T-cell (primary cell): ENCODE measurements around the gene LMNTD1. TPM values are rescaled to one million over a fixed set of nuclear protein-coding genes. Genes with fewer than 3 reads are reported as not detected.

Experiments used
- ATAC-seq, 4 experiments: fragments of 200-7000 bp in 3 of 4; fragments of 150-1000 bp in 1 of 4; cut with Tn5 transposase; replicated peaks in 1 of 4; 1 replicate in 3 of 4; 2 replicates in 1 of 4; pipeline ENCODE4 v1.10.0; 2021; ENCODE audit warnings: moderate library complexity in 3 of 4, mild to moderate bottlenecking in 2 of 4, moderate number of reproducible peaks in 1 of 4
- CTCF ChIA-PET, 2 donors: fragments of 300-600 bp; sonication (Branson Sonifier 250); formaldehyde crosslinking; loops; one replicate each; lab custom pipeline; 2022; ENCODE audit warnings: antibody characterized with exemption in 2 of 2; lab: Charles Lee
- POLR2A ChIA-PET, 2 donors: fragments of 300-600 bp; sonication (Branson Sonifier 250); formaldehyde crosslinking; loops; one replicate each; lab custom pipeline; 2022; ENCODE audit warnings: antibody characterized with exemption in 2 of 2; lab: Charles Lee
- DNase-seq, 35 experiments: peaks; one replicate each; pipeline versions ENCODE4 v3.0.0 to v3.0.0-alpha.2; 2013 to 2023
- H3K27ac ChIP-seq: one replicate; pipeline ENCODE4 v1.5.1; 2013; ENCODE audit warnings: low read length
- H3K27me3 ChIP-seq, 2 experiments: replicated peaks in 1 of 2; 1 replicate in 1 of 2; 2 replicates in 1 of 2; pipeline versions ENCODE4 v1.6.1 to v1.7.0; 2013; ENCODE audit warnings: low read length in 1 of 2, mixed read lengths in 1 of 2; ENCODE audit not compliant: control insufficient read depth in 2 of 2, insufficient read depth in 2 of 2; ENCODE audit errors: extremely low read depth in 1 of 2
- H3K36me3 ChIP-seq, 2 donors: 1 replicate in 1 of 2; 2 replicates in 1 of 2; pipeline versions ENCODE4 v1.6.1 to v1.7.0; 2013; ENCODE audit warnings: low read length in 1 of 2; ENCODE audit not compliant: control insufficient read depth in 2 of 2, insufficient read depth in 1 of 2; ENCODE audit errors: extremely low read depth in 1 of 2
- H3K4me1 ChIP-seq, 2 experiments: 1 replicate in 1 of 2; 2 replicates in 1 of 2; pipeline versions ENCODE4 v1.6.1 to v1.7.0; 2013; ENCODE audit warnings: low read length in 2 of 2, mixed read lengths in 1 of 2; ENCODE audit not compliant: insufficient read depth in 2 of 2, control insufficient read depth in 1 of 2; ENCODE audit errors: extremely low read depth in 1 of 2
- H3K4me3 ChIP-seq, 2 donors: 1 replicate in 1 of 2; 2 replicates in 1 of 2; pipeline versions ENCODE4 v1.5.1 to v1.7.0; 2013; ENCODE audit warnings: mild to moderate bottlenecking in 2 of 2, low read length in 1 of 2, moderate library complexity in 1 of 2; ENCODE audit not compliant: control insufficient read depth in 1 of 2; ENCODE audit errors: extremely low read depth in 1 of 2
- H3K9me3 ChIP-seq: 2 replicates; pipeline ENCODE4 v1.7.0; 2013
- H3K27ac Mint-ChIP-seq, 2 donors: one replicate each; pipeline ENCODE4 v1.8.0; 2020 to 2021; ENCODE audit warnings: mild to moderate bottlenecking in 2 of 2, mixed read lengths in 2 of 2
- H3K27me3 Mint-ChIP-seq, 2 donors: one replicate each; pipeline ENCODE4 v1.8.0; 2021 to 2022; ENCODE audit warnings: mixed read lengths in 2 of 2
- H3K36me3 Mint-ChIP-seq: one replicate; pipeline ENCODE4 v1.8.0; 2021; ENCODE audit warnings: mixed read lengths
- H3K4me1 Mint-ChIP-seq, 3 donors: one replicate each; pipeline ENCODE4 v1.8.0; 2020 to 2022; ENCODE audit warnings: mixed read lengths in 3 of 3, mild to moderate bottlenecking in 1 of 3
- H3K4me3 Mint-ChIP-seq, 3 donors: one replicate each; pipeline ENCODE4 v1.8.0; 2020 to 2022; ENCODE audit warnings: mild to moderate bottlenecking in 3 of 3, mixed read lengths in 3 of 3, moderate library complexity in 3 of 3
- H3K9me3 Mint-ChIP-seq, 3 donors: one replicate each; pipeline ENCODE4 v1.8.0; 2020 to 2022; ENCODE audit warnings: mixed read lengths in 3 of 3
- WGBS: methylation state at CpG from one replicate; pipeline ENCODE4 v1.1.5; 2013; ENCODE audit warnings: missing lambda C conversion rate; ENCODE audit not compliant: insufficient coverage; 5-methylcytosine and 5-hydroxymethylcytosine counted together
- total RNA-seq, 35 experiments: library from RNA in 6 of 35; stranded (reverse) in 6 of 35; fragments of 120-200 nt in 1 of 35; gene quantifications; one replicate each; pipeline versions ENCODE4 v1.2.1 to v1.2.4 and lab custom pipeline; 2013 to 2026

LMNTD1 gene
- total RNA-seq, 5 donors from 2014 or later (not counting 1 experiment from before 2014, with no cell fraction given), result not detected

DNA sequence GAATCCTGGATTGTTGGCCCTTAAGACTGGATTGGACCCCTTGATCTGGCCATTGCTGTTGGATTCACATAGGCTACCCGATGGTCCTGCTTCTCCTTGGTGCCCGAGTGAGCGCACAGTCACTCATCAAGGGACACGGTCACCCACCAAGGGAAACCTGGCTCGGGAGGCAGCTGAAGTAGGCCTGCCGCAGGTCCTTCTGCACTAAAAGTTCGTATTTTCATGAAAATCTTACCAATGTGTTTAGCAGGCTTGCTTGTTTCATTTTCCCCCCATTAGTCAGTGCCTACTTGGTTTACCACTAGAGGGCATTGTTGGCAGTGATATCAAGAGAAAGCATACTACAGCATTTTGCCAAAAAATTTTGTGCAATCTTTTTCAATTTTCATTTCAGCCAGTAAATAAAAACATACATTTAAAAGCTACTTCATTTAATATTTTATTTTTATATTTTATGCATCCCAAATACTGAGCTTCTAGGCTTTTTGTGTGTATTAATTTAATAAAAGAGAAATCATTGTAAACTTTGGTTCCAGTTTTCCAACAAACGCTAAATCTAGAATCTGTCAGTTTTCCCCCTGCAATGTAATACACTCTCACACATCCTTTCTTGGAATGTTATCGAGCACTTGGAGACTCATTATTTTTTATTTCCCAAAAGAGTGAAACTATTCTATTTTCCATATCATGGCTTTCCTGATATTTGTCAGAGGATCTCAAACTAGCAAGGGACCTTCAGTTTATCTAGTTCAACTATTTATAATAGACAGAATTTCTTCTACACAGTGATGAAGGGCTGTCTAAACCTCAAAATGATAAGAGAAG is 116.7 kb downstream of the LMNTD1 start:
- H3K4me1 ChIP-seq, result peaks cover 0 to 4% of the 10 kb centered on the region in 2 experiments
- no peak overlapping the region for H3K4me3 ChIP-seq
- no peak overlapping the region for H3K27ac ChIP-seq
- POLR2A ChIA-PET, result interaction anchor here in 1 of 2 donors (0.6 kb wide), 1 partner anchor 11 kb away, joined by 6 read pairs; no protein-coding TSS in a partner anchor
- 49% methylated on average over 5 of the region's 9 CpGs for WGBS
- Mint-ChIP-seq H3K4me1 (peaks cover 4 to 9% (median 6%) of the 10 kb centered on the region in 3 donors), H3K27ac (no peak overlapping the region), H3K4me3 (peak overlapping the region in 2 of 3 donors; percentile 2 to 74), H3K27me3 (no peaks in the 10 kb centered on the region), H3K9me3 (no peaks in the 10 kb centered on the region), H3K36me3 (no peaks in the 10 kb centered on the region)
- CTCF ChIA-PET, result interaction anchor here (0.5 to 2.0 kb wide), 20 partner anchors 9 to 1265 kb away, joined by 3 to 9 read pairs (median 4); no protein-coding TSS in a partner anchor
- DNase-seq (peak in 16 of 35 experiments; percentile 2 to 73 (median 17)), ATAC-seq (peak in 2 of 4 experiments; percentile 61 to 75)
- H3K36me3 ChIP-seq, result no peaks in the 10 kb centered on the region
- no peaks in the 10 kb centered on the region for H3K27me3 ChIP-seq
- H3K9me3 ChIP-seq, result no peaks in the 10 kb centered on the region

DNA sequence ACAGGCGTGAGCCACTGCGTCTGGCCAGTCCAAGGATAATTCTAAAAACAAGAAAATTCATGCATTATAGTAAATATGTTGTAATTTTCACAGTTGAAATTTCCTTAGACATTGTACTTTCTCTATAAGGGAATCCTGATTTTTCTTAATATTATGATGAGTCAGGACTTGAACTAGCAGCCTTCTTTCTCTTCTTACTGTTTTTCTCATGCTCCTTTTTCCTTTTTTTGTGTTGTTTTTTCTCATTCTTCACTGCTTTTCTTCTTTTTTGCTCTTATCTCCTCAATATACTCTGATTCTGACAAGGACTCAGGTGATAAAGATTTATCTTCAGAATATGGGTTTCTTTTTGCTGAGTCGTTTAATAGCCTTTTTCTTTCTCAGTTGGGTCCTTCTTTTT is 117.7 kb downstream of the LMNTD1 start:
- H3K27me3 ChIP-seq, result no peaks in the 10 kb centered on the region
- Mint-ChIP-seq H3K27me3 (no peaks in the 10 kb centered on the region), H3K36me3 (no peaks in the 10 kb centered on the region), H3K9me3 (peaks cover 0 to 5% (median 0%) of the 10 kb centered on the region in 3 donors), H3K4me1 (peaks cover 4 to 12% (median 9%) of the 10 kb centered on the region in 3 donors), H3K4me3 (no peak overlapping the region), H3K27ac (no peak overlapping the region)
- ChIA-PET CTCF (interaction anchor here (0.6 to 2.0 kb wide), 9 partner anchors 12 to 1370 kb away, joined by 3 to 8 read pairs (median 6); no protein-coding TSS in a partner anchor), POLR2A (interaction anchor here in 1 of 2 donors (0.6 kb wide), 1 partner anchor 10 kb away, joined by 6 read pairs; no protein-coding TSS in a partner anchor)
- ATAC-seq (no peak), DNase-seq (no peak)
- no peak overlapping the region for H3K27ac ChIP-seq
- H3K4me3 ChIP-seq, result no peak overlapping the region
- no peaks in the 10 kb centered on the region for H3K9me3 ChIP-seq
- H3K36me3 ChIP-seq, result no peaks in the 10 kb centered on the region
- WGBS, result no CpG with 5 or more reads among the region's 3 CpGs
- H3K4me1 ChIP-seq, result peaks cover 0 to 4% of the 10 kb centered on the region in 2 experiments

DNA sequence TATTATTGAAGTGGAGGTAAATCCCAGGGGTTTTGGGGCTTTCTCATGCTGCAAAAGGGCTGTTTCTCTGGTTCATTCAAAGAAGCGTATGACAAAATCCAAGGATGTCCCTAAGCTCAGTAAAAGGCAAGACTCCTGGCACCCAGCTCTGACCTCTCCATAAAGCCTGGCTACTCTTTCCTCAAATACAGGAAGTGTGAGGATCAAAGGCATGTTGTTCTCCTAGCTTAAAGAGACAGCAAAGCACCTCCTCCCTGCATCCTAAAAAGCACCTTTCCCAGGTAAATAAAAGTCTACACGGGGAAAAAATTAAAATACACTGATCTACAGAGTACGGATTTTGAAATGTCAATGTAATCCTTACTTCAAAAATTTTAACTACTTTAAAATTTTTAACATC is 118.6 kb downstream of the LMNTD1 start:
- CTCF ChIA-PET, result interaction anchor here (0.6 to 1.8 kb wide), 9 partner anchors 10 to 1866 kb away, joined by 3 to 6 read pairs (median 3); no protein-coding TSS in a partner anchor

DNA sequence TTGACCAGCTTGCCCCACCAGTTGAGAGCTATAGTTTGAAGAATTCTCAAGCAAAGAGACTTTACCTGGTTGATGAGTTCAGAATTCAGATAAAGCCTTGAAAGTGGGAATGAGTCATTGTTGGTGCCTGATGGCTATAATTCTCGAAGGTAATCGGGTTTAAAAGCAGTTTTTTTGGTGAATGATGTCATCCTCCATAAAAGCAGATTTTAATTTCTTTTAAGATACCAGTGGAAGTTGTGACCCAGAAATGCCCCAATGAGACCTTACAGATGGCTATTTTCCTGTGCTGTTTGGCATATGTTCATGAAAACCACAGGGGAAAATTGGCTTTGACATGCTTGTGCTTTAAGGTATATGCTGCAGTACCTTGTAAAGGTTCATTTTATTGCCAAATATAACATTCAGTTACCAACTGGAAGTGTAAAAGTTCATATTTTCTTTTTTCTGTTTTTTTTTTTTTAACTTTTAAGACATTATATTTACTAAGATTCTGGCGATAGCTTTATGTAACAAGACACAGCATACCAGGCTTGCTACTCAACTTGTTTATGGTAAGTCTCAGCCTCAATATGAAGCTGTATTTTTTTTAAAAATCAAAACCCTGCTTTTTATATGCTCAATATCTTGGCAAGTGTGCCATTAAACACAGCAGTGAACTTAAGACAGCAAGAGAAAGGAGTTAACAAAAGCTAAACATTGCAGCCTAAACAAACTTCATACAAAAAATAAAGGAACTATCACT is 119.3 kb downstream of the LMNTD1 start:
- no peaks in the 10 kb centered on the region for H3K36me3 ChIP-seq
- CTCF ChIA-PET, result interaction anchor here (0.6 to 1.8 kb wide), 9 partner anchors 9 to 662 kb away, joined by 3 to 6 read pairs (median 5); no protein-coding TSS in a partner anchor
- H3K27ac Mint-ChIP-seq, result no peak overlapping the region
- H3K4me1 ChIP-seq, result peaks cover 0 to 4% of the 10 kb centered on the region in 2 experiments
- no peaks in the 10 kb centered on the region for H3K9me3 ChIP-seq
- no peak overlapping the region for H3K27ac ChIP-seq
- H3K27me3 ChIP-seq, result no peaks in the 10 kb centered on the region
- H3K36me3 Mint-ChIP-seq, result no peaks in the 10 kb centered on the region
- H3K4me3 ChIP-seq, result no peak overlapping the region
- no peak for DNase-seq
- H3K27me3 Mint-ChIP-seq, result no peaks in the 10 kb centered on the region
- peaks cover 0 to 6% (median 0%) of the 10 kb centered on the region in 3 donors for H3K9me3 Mint-ChIP-seq
- ATAC-seq, result no peak
- WGBS, result no CpG with 5 or more reads among the region's 3 CpGs
- H3K4me1 Mint-ChIP-seq, result peaks cover 4 to 16% (median 9%) of the 10 kb centered on the region in 3 donors
- H3K4me3 Mint-ChIP-seq, result no peak overlapping the region
- POLR2A ChIA-PET, result no interaction called here

More for the DNA sequence above, 118.6 kb downstream of the LMNTD1 start:
- 100% methylated on average over 2 of the region's 3 CpGs for WGBS
- DNase-seq, result no peak
- no peak for ATAC-seq
- Mint-ChIP-seq H3K36me3 (no peaks in the 10 kb centered on the region), H3K27me3 (no peaks in the 10 kb centered on the region), H3K4me3 (no peak overlapping the region), H3K9me3 (peaks cover 0 to 6% (median 0%) of the 10 kb centered on the region in 3 donors), H3K27ac (no peak overlapping the region), H3K4me1 (peaks cover 4 to 16% (median 9%) of the 10 kb centered on the region in 3 donors)
- Histone ChIP-seq H3K27me3 (no peaks in the 10 kb centered on the region), H3K27ac (no peak overlapping the region), H3K4me1 (peaks cover 0 to 4% of the 10 kb centered on the region in 2 experiments), H3K4me3 (no peak overlapping the region), H3K9me3 (no peaks in the 10 kb centered on the region), H3K36me3 (no peaks in the 10 kb centered on the region)
- POLR2A ChIA-PET, result no interaction called here

DNA sequence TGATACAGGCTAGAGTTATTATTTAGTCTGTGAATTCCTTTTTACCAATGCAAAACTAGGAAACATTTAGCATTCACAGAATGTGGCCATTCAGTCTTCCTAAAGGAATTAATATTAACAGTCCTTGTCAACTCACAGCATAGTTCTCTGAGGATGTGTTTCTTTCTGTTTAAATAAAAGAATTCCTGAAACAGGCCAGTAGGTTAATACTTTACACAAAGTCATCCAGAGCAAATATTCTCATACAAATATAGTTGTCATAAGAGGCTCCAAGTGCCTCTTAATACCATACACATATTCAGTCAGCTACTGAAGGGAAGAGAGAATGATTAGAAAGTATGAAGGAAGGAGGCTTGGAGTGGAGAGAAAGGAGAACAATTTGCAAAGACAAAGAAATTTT is 120.1 kb downstream of the LMNTD1 start:
- POLR2A ChIA-PET, result no interaction called here
- H3K4me1 ChIP-seq, result peaks cover 0 to 4% of the 10 kb centered on the region in 2 experiments

More for the DNA sequence above, 120.1 kb downstream of the LMNTD1 start:
- H3K27ac Mint-ChIP-seq, result no peak overlapping the region
- Histone ChIP-seq H3K9me3 (no peaks in the 10 kb centered on the region), H3K36me3 (no peaks in the 10 kb centered on the region), H3K27ac (no peak overlapping the region), H3K4me3 (no peak overlapping the region), H3K27me3 (no peaks in the 10 kb centered on the region)
- no peak overlapping the region for H3K4me3 Mint-ChIP-seq
- no peaks in the 10 kb centered on the region for H3K27me3 Mint-ChIP-seq
- peaks cover 0 to 6% (median 0%) of the 10 kb centered on the region in 3 donors for H3K9me3 Mint-ChIP-seq
- CTCF ChIA-PET, result interaction anchor here (1.5 to 1.8 kb wide), 2 partner anchors 8 to 579 kb away, joined by 5 to 6 read pairs; no protein-coding TSS in a partner anchor
- DNase-seq, result no peak
- H3K4me1 Mint-ChIP-seq, result peaks cover 4 to 16% (median 9%) of the 10 kb centered on the region in 3 donors
- ATAC-seq, result no peak
- H3K36me3 Mint-ChIP-seq, result no peaks in the 10 kb centered on the region
